WTC11 (cell line): Measurements from ENCODE around the gene BABAM2.

Source experiments
- ATF1 ChIP-seq: sonication (generic); formaldehyde crosslinking; IDR thresholded peaks from 2 replicates; pipeline ENCODE4 v1.8.1; 2023; ENCODE audit warnings: mild to moderate bottlenecking, moderate library complexity, missing genetic modification reagents
- CREM ChIP-seq: sonication (generic); formaldehyde crosslinking; IDR thresholded peaks from 2 replicates; pipeline ENCODE4 v1.8.1; 2022; ENCODE audit warnings: mild to moderate bottlenecking, missing genetic modification reagents, moderate library complexity
- IRF1 ChIP-seq: sonication (generic); formaldehyde crosslinking; IDR thresholded peaks from 2 replicates; pipeline ENCODE4 v1.8.0; 2023; ENCODE audit warnings: missing genetic modification reagents
- MXD4 ChIP-seq: fragments of 250-450 bp; sonication (Bioruptor Pico); IDR thresholded peaks from 2 replicates; pipeline ENCODE4 v1.8.0; 2021; ENCODE audit warnings: mild to moderate bottlenecking, moderate library complexity, borderline replicate concordance
- ZNF121 ChIP-seq: sonication (generic); formaldehyde crosslinking; IDR thresholded peaks from 2 replicates; pipeline ENCODE4 v1.8.0; 2023; ENCODE audit warnings: missing genetic modification reagents

- TF ChIP-seq ATF1 (CRISPR knock-in tag) (no peak), CREM (CRISPR knock-in tag) (no peak), ZNF121 (CRISPR knock-in tag) (no peak), MXD4 (CRISPR knock-in tag) (no peak), IRF1 (no peak)
Observed at GRCh38 chr2:27906074-27906473, 15.5 kb downstream of the BABAM2 start.
